GM12865 (cell line): ENCODE results near the gene ECD.
A peak's percentile ranks its signal among the peaks of the same experiment; 100 is the strongest.

Experiments
- DNase-seq: peaks from one replicate; pipeline ENCODE4 v3.0.0; 2010; ENCODE audit warnings: low read depth
- H3K4me3 ChIP-seq: 2 replicates; pipeline ENCODE4 v1.5.1; 2011; ENCODE audit warnings: mild to moderate bottlenecking, low read depth, low read length, control low read depth
- CTCF ChIP-seq: IDR thresholded peaks from 2 replicates; pipeline ENCODE4 v1.5.1; 2011; ENCODE audit warnings: low read length, control low read depth, low read depth, inconsistent platforms; ENCODE audit not compliant: insufficient read depth; ENCODE audit errors: missing control alignments

The ECD gene

DNA sequence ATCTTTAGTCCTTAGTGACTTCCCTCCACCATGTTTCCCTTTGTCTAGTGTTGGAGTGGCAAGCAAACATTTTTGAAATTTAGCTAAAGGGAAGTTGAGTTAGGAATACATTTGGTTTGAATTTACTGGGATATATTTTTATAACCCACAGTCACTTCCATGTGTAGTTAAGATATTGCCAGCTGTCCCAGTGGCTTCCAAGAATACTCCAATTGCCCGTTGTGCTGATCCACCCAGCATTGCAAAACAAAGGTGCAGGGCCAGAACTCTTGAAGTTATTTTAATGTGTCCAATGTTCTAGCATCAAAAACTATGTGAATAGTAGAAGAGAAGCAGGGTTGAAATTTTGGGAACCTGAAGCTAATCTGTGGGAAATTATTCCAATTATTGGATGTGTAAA is 68.7 kb downstream of the ECD start:
- DNase-seq: no peak
- H3K4me3 ChIP-seq: no peak overlapping the region
- no peak for TF ChIP-seq CTCF

DNA sequence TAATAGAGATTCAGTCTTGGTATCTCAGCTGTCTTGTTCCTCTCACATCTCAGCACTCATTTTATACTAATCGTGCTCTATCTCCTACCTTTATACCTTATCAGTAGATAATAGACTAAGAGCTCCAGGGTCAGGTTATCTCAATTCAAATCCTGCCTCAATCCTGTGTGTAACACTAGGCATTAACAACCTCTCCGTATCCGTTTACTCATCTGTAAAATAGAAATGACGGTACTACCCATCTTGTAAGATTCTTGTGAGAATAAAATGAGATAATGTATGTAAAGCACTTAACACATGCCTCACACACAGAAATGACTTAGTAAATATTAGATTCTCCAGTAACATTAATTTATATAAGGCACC is 70.5 kb downstream of the ECD start:
- DNase-seq: no peak
- TF ChIP-seq CTCF: no peak

GRCh38 chr10:73096449-73097304 is 71.1 kb downstream of the ECD start, which contains the start of gene P4HA1:
TSS of gene P4HA1 (minus strand) at chr10:73096866. CDS start at chr10:73074883, 21,983 bp downstream.
- DNase-seq: peak; percentile 99
- TF ChIP-seq CTCF: peak; percentile 71
- H3K4me3 ChIP-seq: peak within 1 kb of the TSS; percentile 91

More for the DNA sequence above, 70.5 kb downstream of the ECD start:
- H3K4me3 ChIP-seq: peak overlapping the region; percentile 61

GRCh38 chr10:73096041-73096448 is 71.8 kb downstream of the ECD start:
- peak; percentile 89 for DNase-seq

GRCh38 chr10:73095481-73096021 is 72.3 kb downstream of the ECD start:
- no peak for TF ChIP-seq CTCF
- DNase-seq: peak; percentile 71
- H3K4me3 ChIP-seq: peak overlapping the region; percentile 91

More at GRCh38 chr10:73096041-73096448, 71.8 kb downstream of the ECD start:
- TF ChIP-seq CTCF: no peak
- H3K4me3 ChIP-seq: peak overlapping the region; percentile 91

GRCh38 chr10:73094986-73095480 is 72.8 kb downstream of the ECD start:
- TF ChIP-seq CTCF: no peak
- DNase-seq: no peak
- H3K4me3 ChIP-seq: peak overlapping the region; percentile 91
